ENCODE data around the gene SDR42E1. TPM values are rescaled to one million over a fixed set of nuclear protein-coding genes. Genes with fewer than 3 reads are reported as not detected.

Gene SDR42E1
- total and polyA plus RNA-seq, 2 of the 8 experiments (the other 6 are each of a cell fraction or from before 2014, with no cell fraction given) = 0.03 TPM; not detected in 1

- Histone ChIP-seq H2BK5ac (ENCODE audit: low read depth, low read length) (no peak overlapping the region), H3K4me2 (ENCODE audit: insufficient read depth in 1 of 2, low read depth in 2 of 2, low read length in 2 of 2) (no peak overlapping the region), H3K14ac (ENCODE audit: insufficient read length) (no peak overlapping the region), H3K27ac (ENCODE audit: low read depth, low read length) (no peak overlapping the region), H4K8ac (ENCODE audit: extremely low read depth, insufficient read depth, low read length) (no peak overlapping the region), H2BK20ac (ENCODE audit: low read length) (no peak overlapping the region), H3K23me2 (ENCODE audit: low read depth, low read length) (no peaks in the 10 kb centered on the region), H3K27me3 (replicated peaks in 1 of 4; ENCODE audit: control insufficient read depth in 3 of 4, extremely low read depth in 1 of 4, insufficient read depth in 3 of 4, low read length in 3 of 4) (no peaks in the 10 kb centered on the region; a peak in 1 of 7 replicates), H3K4me3 (ENCODE audit: extremely low read depth in 1 of 4, insufficient read depth in 2 of 4, low read depth in 3 of 4, low read length in 4 of 4) (no peak overlapping the region), H3K4me1 (replicated peaks in 1 of 4; ENCODE audit: control insufficient read depth in 3 of 4, insufficient read depth in 4 of 4, low read length in 3 of 4) (no peaks in the 10 kb centered on the region), H3K9ac (replicated peaks in 1 of 4; ENCODE audit: extremely low read depth in 1 of 4, low read depth in 3 of 4, low read length in 3 of 4) (no peak overlapping the region), H3K23ac (ENCODE audit: insufficient read length) (no peak overlapping the region), H2BK12ac (ENCODE audit: low read depth, low read length) (no peak overlapping the region), H4K20me1 (replicated peaks in 1 of 2; ENCODE audit: control insufficient read depth in 1 of 2, insufficient read depth in 2 of 2, low read length in 2 of 2) (no peaks in the 10 kb centered on the region), H3K36me3 (ENCODE audit: control insufficient read depth in 2 of 4, insufficient read depth in 4 of 4, low read length in 3 of 4) (no peaks in the 10 kb centered on the region), H3K79me1 (ENCODE audit: low read depth, low read length) (no peaks in the 10 kb centered on the region), H2BK15ac (ENCODE audit: low read length) (no peak overlapping the region), H2AFZ (ENCODE audit: low read length) (no peak overlapping the region), H4K91ac (replicated peaks; ENCODE audit: insufficient read length, low read length) (no peak overlapping the region), H2BK120ac (replicated peaks; ENCODE audit: low read depth, low read length) (no peak overlapping the region), H2AK5ac (ENCODE audit: low read depth, low read length) (no peak overlapping the region), H3K9me3 (ENCODE audit: insufficient read depth in 2 of 2, low read depth in 1 of 2, low read length in 1 of 2) (peaks cover 18 to 38% of the 10 kb centered on the region in 2 experiments), H4K5ac (ENCODE audit: insufficient read length, low read depth, low read length) (no peak overlapping the region), H3K18ac (ENCODE audit: extremely low read depth, low read length) (no peak overlapping the region), H3K56ac (replicated peaks; ENCODE audit: insufficient read length, low read depth, low read length) (no peak overlapping the region), H3K4ac (replicated peaks; ENCODE audit: insufficient read length, low read depth, low read length) (no peak overlapping the region), H3K79me2 (ENCODE audit: control insufficient read depth in 1 of 2, insufficient read depth in 2 of 2, low read length in 2 of 2) (no peaks in the 10 kb centered on the region)
- DNase-seq (ENCODE audit: low read depth in 1 of 2, low spot score in 2 of 2) (no peak), FAIRE-seq (no peak)
- ChIA-PET CTCF (ENCODE audit: partially characterized antibody) (interaction anchor here (0.8 to 2.3 kb wide), 5 partner anchors 16 to 271 kb away, joined by 3 to 12 read pairs (median 4); no protein-coding TSS in a partner anchor), POLR2A (ENCODE audit: partially characterized antibody) (no interaction called here)
- WGBS, 2 experiments (ENCODE audit: extremely low coverage in 1 of 2, insufficient coverage in 1 of 2, insufficient read length in 1 of 2, insufficient replicate concordance in 2 of 2, low coverage in 1 of 2, low lambda C conversion rate in 2 of 2, missing lambda C conversion rate in 1 of 2) = 82% methylated on average over 2 of the region's 2 CpGs; no CpG with 5 or more reads in 1 of the 2 experiments
- no peak for TF ChIP-seq PHF8 (conservative IDR thresholded peaks at IDR 0.05; ENCODE audit: low read depth, low read length)
- TF ChIP-seq USF2 (IDR thresholded peaks at IDR 0.05; ENCODE audit: low read length) = no peak
- no peak for TF ChIP-seq GABPA (IDR thresholded peaks at IDR 0.05; ENCODE audit: borderline replicate concordance, insufficient read depth, low read length)
- TF ChIP-seq FOSL1 (IDR thresholded peaks at IDR 0.05; ENCODE audit: insufficient read depth, low read depth, low read length) = no peak
- no peak for TF ChIP-seq SP4 (IDR thresholded peaks at IDR 0.05; ENCODE audit: low read length)
- no peak for TF ChIP-seq RBBP5 (IDR thresholded peaks at IDR 0.05; ENCODE audit: borderline replicate concordance, low read depth, low read length)
- no peak for TF ChIP-seq JUND (IDR thresholded peaks at IDR 0.05; ENCODE audit: low read length)
- no peak for TF ChIP-seq CBX8 (IDR thresholded peaks at IDR 0.05; ENCODE audit: borderline replicate concordance, low read depth, low read length)
- TF ChIP-seq NRF1 (IDR thresholded peaks at IDR 0.05; ENCODE audit: low read depth, low read length) = no peak
- TF ChIP-seq POU5F1 (IDR thresholded peaks at IDR 0.05; ENCODE audit: low read depth, low read length) = no peak
These were observed 1.9 kb upstream of the SDR42E1 start for GRCh38 chr16:82013139-82013538.

Measured in H1 (cell line).